CD14-positive monocyte (primary cell): ENCODE data around the gene PLA2G4B. TPM values are rescaled to one million over a fixed set of nuclear protein-coding genes. Genes with fewer than 3 reads are reported as not detected.

Experiments
- DNase-seq, 3 donors: peaks; one replicate each; pipeline ENCODE4 v3.0.0-alpha.2; 2011 to 2022
- H2AFZ ChIP-seq: 2 replicates; pipeline ENCODE4 v1.6.0; 2012; ENCODE audit warnings: mild to moderate bottlenecking, low read depth, low read length, inconsistent platforms; ENCODE audit not compliant: insufficient read depth, poor library complexity, severe bottlenecking
- H3K27ac ChIP-seq, 2 donors: 1 replicate in 1 of 2; 2 replicates in 1 of 2; pipeline ENCODE4 v1.5.1; 2012 to 2013; ENCODE audit warnings: low read length in 2 of 2, control low read depth in 1 of 2, inconsistent platforms in 1 of 2, low read depth in 1 of 2, mild to moderate bottlenecking in 1 of 2
- H3K27me3 ChIP-seq, 2 donors: one replicate each; pipeline versions ENCODE4 v1.6.0 to v1.6.1; 2011 to 2013; ENCODE audit warnings: low read length in 2 of 2; ENCODE audit not compliant: control insufficient read depth in 2 of 2, insufficient read depth in 2 of 2
- H3K36me3 ChIP-seq, 2 donors: replicated peaks in 1 of 2; 1 replicate in 1 of 2; 2 replicates in 1 of 2; pipeline versions ENCODE4 v1.5.1 to v1.6.1; 2012 to 2013; ENCODE audit warnings: low read length in 2 of 2, control low read depth in 1 of 2, inconsistent platforms in 1 of 2, mild to moderate bottlenecking in 1 of 2; ENCODE audit not compliant: insufficient read depth in 2 of 2, control insufficient read depth in 1 of 2
- H3K4me1 ChIP-seq, 2 donors: 1 replicate in 1 of 2; 2 replicates in 1 of 2; pipeline versions ENCODE4 v1.5.1 to v1.6.1; 2012 to 2013; ENCODE audit warnings: low read length in 2 of 2, control low read depth in 1 of 2, inconsistent platforms in 1 of 2, mild to moderate bottlenecking in 1 of 2, moderate library complexity in 1 of 2; ENCODE audit not compliant: insufficient read depth in 2 of 2, control insufficient read depth in 1 of 2
- H3K4me2 ChIP-seq: replicated peaks from 2 replicates; pipeline ENCODE3; 2012; ENCODE audit warnings: low read length, moderate library complexity, mild to moderate bottlenecking; ENCODE audit not compliant: poor library complexity, severe bottlenecking; ENCODE audit errors: extremely low read depth
- H3K4me3 ChIP-seq, 3 experiments: fragments of 200-600 bp in 1 of 3; sonication (generic) in 1 of 3; replicated peaks in 1 of 3; 1 replicate in 2 of 3; 2 replicates in 1 of 3; pipeline ENCODE4 v1.5.1; 2011 to 2013; ENCODE audit warnings: low read length in 3 of 3, mild to moderate bottlenecking in 3 of 3, control low read depth in 2 of 3, low read depth in 2 of 3, inconsistent platforms in 1 of 3, moderate library complexity in 1 of 3
- H3K79me2 ChIP-seq: 2 replicates; pipeline ENCODE4 v1.6.0; 2012; ENCODE audit warnings: mild to moderate bottlenecking, control low read depth, inconsistent platforms, low read length, moderate library complexity; ENCODE audit not compliant: insufficient read depth
- H3K9ac ChIP-seq: 2 replicates; pipeline ENCODE4 v1.6.0; 2017; ENCODE audit warnings: low read length, mild to moderate bottlenecking; ENCODE audit not compliant: insufficient read depth, poor library complexity, severe bottlenecking
- H3K9me3 ChIP-seq, 2 donors: replicated peaks in 1 of 2; 1 replicate in 1 of 2; 2 replicates in 1 of 2; pipeline versions ENCODE4 v1.5.1 to v1.6.1; 2012 to 2013; ENCODE audit warnings: low read length in 2 of 2, control low read depth in 1 of 2; ENCODE audit not compliant: control insufficient read depth in 1 of 2, insufficient read depth in 1 of 2
- H4K20me1 ChIP-seq: 2 replicates; pipeline ENCODE4 v1.6.0; 2012; ENCODE audit warnings: mild to moderate bottlenecking, low read length, control low read depth, moderate library complexity; ENCODE audit not compliant: insufficient read depth
- H3K27ac Mint-ChIP-seq, 7 donors: one replicate each; pipeline ENCODE4 v1.8.0; 2020; ENCODE audit warnings: mild to moderate bottlenecking in 7 of 7, mixed read lengths in 7 of 7, moderate library complexity in 6 of 7, inconsistent platforms in 2 of 7
- H3K27me3 Mint-ChIP-seq, 3 donors: one replicate each; pipeline ENCODE4 v1.8.0; 2021 to 2022; ENCODE audit warnings: low read depth in 3 of 3, mild to moderate bottlenecking in 3 of 3, mixed read lengths in 3 of 3, moderate library complexity in 3 of 3, inconsistent platforms in 1 of 3
- H3K36me3 Mint-ChIP-seq, 2 donors: one replicate each; pipeline ENCODE4 v1.8.0; 2020; ENCODE audit warnings: mixed read lengths in 2 of 2, inconsistent platforms in 1 of 2, mild to moderate bottlenecking in 1 of 2
- H3K4me1 Mint-ChIP-seq: one replicate; pipeline ENCODE4 v1.8.0; 2020; ENCODE audit warnings: mild to moderate bottlenecking, mixed read lengths
- H3K4me3 Mint-ChIP-seq, 2 donors: one replicate each; pipeline ENCODE4 v1.8.0; 2020; ENCODE audit warnings: mild to moderate bottlenecking in 2 of 2, mixed read lengths in 2 of 2, moderate library complexity in 1 of 2
- H3K9me3 Mint-ChIP-seq, 7 donors: one replicate each; pipeline ENCODE4 v1.8.0; 2020 to 2022; ENCODE audit warnings: mixed read lengths in 7 of 7, mild to moderate bottlenecking in 6 of 7, moderate library complexity in 6 of 7, inconsistent platforms in 2 of 7
- WGBS: methylation state at CpG from one replicate; pipeline ENCODE4 v1.1.5; 2013; ENCODE audit warnings: missing lambda C conversion rate; ENCODE audit not compliant: insufficient coverage; 5-methylcytosine and 5-hydroxymethylcytosine counted together
- intact Hi-C, 2 donors: fragments of 100-400 bp; cut with micrococcal nuclease; formaldehyde crosslinking; loops; one replicate each; pipeline versions ENCODE4 v1.15.0 to v1.15.1; 2023
- polyA plus RNA-seq, 3 donors: library from polyadenylated mRNA; depleted of rRNA in 1 of 3; unstranded in 2 of 3; stranded (reverse) in 1 of 3; fragments of 300-500 nt in 2 of 3; fragments of >200 nt in 1 of 3; fragmentation: Illumina TruSeq in 2 of 3; gene quantifications; 1 replicate in 2 of 3; 2 replicates in 1 of 3; pipeline ENCODE4 v1.2.3, GENCODE V29; 2012 to 2021
- TF ChIP-seq, protein P1 (sequence below): fragments of 200-600 bp; IDR thresholded peaks from one replicate; pipeline ENCODE4 v1.8.0; 2022; ENCODE audit warnings: antibody characterized with exemption, mild to moderate bottlenecking

Gene PLA2G4B
- polyA plus RNA-seq, 3 donors: 0.31 to 32.1 (median 1.6) TPM

DNA sequence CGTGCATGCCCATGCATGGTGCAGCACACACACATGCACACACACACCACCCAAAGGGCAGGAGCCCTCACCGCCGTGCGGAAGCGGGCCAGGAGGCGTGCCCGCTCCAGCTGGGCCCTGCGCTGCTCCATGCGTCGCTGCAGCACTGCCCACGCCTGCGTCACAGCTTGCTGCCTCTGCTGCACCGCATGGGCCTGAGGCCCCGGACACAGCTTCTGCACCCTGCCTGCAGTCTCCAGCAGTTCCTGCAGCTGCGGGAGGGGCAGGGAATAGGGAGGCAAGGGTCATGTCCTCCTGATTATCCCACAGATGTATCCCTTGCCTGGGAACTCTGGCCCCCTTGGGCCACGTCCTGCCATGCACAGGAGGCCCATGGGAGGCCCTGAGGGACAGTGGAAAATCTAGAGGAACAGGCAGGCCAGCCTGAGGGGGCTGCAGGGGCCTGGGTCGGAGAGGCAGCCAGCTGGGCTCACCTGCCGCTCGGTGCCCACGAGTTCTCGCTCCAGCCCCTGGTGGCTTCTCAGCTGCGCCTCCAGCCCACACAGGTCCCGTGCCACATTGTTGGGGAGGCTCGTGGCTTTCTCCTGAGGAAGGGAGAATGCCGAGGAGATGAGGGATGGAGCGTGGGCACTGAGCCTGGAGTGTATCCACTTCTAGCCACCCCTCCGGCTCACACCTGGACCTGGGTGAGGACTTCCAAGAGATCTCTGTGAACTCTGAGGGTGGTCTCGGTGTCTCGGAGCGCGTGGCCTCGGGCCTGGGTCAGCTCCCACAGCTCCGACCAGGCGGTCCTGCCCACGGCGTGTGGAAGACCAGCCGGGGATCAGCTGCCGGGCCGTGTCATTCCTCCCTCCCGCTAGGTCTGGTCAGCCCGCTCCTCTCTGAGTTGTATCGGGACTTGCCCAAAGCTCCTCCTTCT is 31.4 kb downstream of the PLA2G4B start:
- Histone ChIP-seq H3K27me3 (no peaks in the 10 kb centered on the region), H2AFZ (no peak overlapping the region), H3K4me3 (no peak overlapping the region), H3K36me3 (no peaks in the 10 kb centered on the region), H3K4me2 (no peak overlapping the region), H3K4me1 (no peaks in the 10 kb centered on the region), H4K20me1 (no peaks in the 10 kb centered on the region), H3K9ac (no peak overlapping the region), H3K79me2 (no peaks in the 10 kb centered on the region), H3K27ac (no peak overlapping the region), H3K9me3 (no peaks in the 10 kb centered on the region)
- TF ChIP-seq, protein P1, sequence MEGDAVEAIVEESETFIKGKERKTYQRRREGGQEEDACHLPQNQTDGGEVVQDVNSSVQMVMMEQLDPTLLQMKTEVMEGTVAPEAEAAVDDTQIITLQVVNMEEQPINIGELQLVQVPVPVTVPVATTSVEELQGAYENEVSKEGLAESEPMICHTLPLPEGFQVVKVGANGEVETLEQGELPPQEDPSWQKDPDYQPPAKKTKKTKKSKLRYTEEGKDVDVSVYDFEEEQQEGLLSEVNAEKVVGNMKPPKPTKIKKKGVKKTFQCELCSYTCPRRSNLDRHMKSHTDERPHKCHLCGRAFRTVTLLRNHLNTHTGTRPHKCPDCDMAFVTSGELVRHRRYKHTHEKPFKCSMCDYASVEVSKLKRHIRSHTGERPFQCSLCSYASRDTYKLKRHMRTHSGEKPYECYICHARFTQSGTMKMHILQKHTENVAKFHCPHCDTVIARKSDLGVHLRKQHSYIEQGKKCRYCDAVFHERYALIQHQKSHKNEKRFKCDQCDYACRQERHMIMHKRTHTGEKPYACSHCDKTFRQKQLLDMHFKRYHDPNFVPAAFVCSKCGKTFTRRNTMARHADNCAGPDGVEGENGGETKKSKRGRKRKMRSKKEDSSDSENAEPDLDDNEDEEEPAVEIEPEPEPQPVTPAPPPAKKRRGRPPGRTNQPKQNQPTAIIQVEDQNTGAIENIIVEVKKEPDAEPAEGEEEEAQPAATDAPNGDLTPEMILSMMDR: no peak
- Mint-ChIP-seq H3K4me1 (no peaks in the 10 kb centered on the region), H3K27ac (no peak overlapping the region), H3K9me3 (no peaks in the 10 kb centered on the region), H3K27me3 (peaks cover 6 to 9% (median 7%) of the 10 kb centered on the region in 3 donors), H3K4me3 (no peak overlapping the region), H3K36me3 (no peaks in the 10 kb centered on the region)
- intact Hi-C loops: no loop called here
- DNase-seq: no peak
- 92% methylated on average over 38 of the region's 42 CpGs for WGBS

DNA sequence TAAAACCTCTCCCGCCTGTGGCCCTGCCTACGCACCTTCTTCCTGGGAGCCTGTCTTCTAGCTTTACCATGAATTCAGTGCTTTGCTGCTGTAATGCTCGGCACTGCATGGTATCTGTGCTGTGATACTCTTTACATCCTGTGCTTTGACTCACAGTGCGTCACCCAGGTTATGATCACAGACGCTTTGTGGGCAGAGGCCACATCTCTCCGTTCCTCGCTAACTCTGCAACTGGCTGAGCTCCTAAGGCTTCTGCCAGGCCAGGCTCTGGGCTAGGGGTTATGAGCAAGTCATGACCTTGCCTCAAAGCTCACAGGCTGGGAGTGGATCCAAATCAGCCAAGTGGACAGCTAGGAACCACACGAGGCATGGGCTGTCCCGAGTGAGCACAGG is 32.0 kb downstream of the PLA2G4B start:
- no peak overlapping the region for H3K27ac Mint-ChIP-seq
- H3K4me3 Mint-ChIP-seq: no peak overlapping the region
- no peaks in the 10 kb centered on the region for H3K4me1 Mint-ChIP-seq
- peaks cover 6 to 9% (median 7%) of the 10 kb centered on the region in 3 donors for H3K27me3 Mint-ChIP-seq
- no peak overlapping the region for H3K27ac ChIP-seq
- H3K4me1 ChIP-seq: no peaks in the 10 kb centered on the region
- TF ChIP-seq, protein P1: no peak
- no peak overlapping the region for H3K9ac ChIP-seq
- H4K20me1 ChIP-seq: no peaks in the 10 kb centered on the region
- H3K9me3 Mint-ChIP-seq: no peaks in the 10 kb centered on the region
- H3K4me3 ChIP-seq: no peak overlapping the region
- H3K4me2 ChIP-seq: no peak overlapping the region
- no peaks in the 10 kb centered on the region for H3K36me3 ChIP-seq
- H3K36me3 Mint-ChIP-seq: no peaks in the 10 kb centered on the region
- no peak overlapping the region for H2AFZ ChIP-seq
- no peaks in the 10 kb centered on the region for H3K79me2 ChIP-seq
- H3K9me3 ChIP-seq: no peaks in the 10 kb centered on the region
- no peaks in the 10 kb centered on the region for H3K27me3 ChIP-seq
- 93% methylated on average over 9 of the region's 9 CpGs for WGBS
- intact Hi-C loops: no loop called here
- no peak for DNase-seq
